ENCODE measurements around the gene RPL14. TPM values are rescaled to one million over a fixed set of nuclear protein-coding genes. Genes with fewer than 3 reads are reported as not detected.

RPL14 gene
- total RNA-seq, 1 donor from 2014 or later, result 748 TPM

DNA sequence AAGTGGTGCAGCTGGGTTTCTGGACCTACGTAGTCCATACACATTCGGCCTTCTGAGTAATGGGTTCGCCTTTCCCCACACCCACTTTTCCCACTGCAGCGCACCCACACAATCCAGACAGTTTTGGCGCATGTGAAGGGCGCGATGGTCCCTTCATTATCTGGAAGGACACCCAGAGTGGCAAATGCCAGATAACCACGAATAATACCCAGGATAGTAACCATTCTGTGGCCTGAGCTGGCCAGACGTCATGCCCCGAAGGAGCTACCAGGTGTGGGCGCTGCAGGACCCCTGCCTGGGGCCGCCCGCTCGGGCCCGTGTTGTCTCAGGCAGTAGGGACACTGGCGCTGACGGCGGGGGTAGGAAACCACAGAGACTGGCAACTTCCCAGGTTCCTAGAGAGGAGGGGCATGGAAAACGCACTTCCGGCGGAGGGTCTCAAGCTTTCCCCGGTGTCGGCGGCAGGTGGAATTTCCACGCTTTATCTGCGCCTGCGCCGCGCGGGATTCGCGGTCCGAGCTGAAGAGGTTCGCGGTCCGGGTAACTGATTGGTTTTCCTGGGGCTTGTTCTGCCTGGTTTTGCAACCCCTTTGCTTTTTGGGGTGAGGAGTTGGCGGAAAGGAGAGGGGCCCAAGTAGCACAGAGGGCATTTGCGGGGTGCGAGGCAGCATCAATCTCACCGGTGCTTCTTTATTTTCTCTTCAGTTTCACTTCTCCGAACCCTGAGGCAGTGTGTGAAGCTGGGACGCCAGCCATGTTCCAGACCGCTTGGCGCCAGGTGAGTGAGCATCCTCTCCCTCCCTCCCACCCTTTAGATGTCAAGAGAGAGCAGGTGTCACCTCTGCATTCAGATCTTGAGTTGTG is 48.7 kb downstream of the RPL14 start, which contains the start of gene ZNF620:
TSS of gene ZNF620 (plus strand) at position 441 of the 864 bp plus-strand sequence. CDS start at position 755, 314 bp downstream.
- peak; percentile 83 for DNase-seq (ENCODE audit: low spot score)
- intact Hi-C loops (cut with DNase I), result loop anchor here (1.0 to 5.0 kb wide), 2 partner anchors 29 to 54 kb away; partner anchors contain the start of gene ZNF619

DNA sequence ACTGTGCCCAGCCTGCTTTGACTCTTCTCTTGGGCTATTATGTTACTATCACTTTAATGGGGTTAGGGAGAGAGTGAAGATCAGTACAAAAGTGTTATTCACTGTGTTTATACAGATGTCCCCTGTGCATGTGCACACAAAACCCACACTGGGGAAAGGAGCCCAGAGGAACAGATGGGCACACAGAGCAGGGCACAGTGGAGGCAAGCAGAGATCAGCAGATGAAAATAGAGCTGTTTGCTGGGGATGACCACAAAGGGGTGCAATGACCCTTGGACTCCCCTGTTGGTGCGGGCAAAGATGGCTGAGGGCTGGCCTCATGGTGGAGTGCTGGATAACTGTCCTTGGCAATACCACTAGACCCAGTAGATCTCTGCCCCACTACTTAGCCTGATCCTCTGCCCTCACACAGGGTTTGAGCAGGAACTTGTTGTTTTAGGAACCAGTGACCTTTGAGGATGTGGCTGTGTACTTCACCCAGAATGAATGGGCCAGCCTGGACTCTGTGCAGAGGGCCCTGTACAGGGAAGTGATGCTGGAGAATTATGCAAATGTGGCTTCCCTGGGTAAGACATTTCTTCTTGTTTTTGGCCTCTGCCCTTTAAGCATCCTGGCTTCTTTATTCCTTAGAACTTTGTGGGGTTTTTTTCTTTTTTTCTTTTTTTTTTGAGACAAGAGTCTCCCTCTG is 54.0 kb downstream of the RPL14 start:
- intact Hi-C loops (cut with DNase I), result no loop called here
- DNase-seq (ENCODE audit: low spot score), result no peak

DNA sequence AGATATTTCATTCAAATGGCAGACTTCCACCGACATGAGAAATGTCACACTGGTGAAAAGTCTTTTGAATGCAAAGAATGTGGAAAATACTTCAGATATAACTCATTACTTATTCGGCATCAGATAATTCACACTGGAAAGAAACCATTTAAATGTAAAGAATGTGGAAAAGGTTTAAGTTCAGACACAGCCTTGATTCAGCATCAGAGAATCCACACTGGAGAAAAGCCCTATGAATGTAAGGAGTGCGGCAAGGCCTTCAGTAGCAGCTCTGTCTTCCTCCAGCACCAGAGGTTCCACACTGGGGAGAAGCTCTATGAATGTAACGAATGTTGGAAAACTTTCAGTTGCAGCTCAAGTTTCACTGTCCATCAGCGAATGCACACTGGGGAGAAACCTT is 59.1 kb downstream of the RPL14 start:
- DNase-seq (ENCODE audit: low spot score), result no peak
- intact Hi-C loops (cut with DNase I), result no loop called here

DNA sequence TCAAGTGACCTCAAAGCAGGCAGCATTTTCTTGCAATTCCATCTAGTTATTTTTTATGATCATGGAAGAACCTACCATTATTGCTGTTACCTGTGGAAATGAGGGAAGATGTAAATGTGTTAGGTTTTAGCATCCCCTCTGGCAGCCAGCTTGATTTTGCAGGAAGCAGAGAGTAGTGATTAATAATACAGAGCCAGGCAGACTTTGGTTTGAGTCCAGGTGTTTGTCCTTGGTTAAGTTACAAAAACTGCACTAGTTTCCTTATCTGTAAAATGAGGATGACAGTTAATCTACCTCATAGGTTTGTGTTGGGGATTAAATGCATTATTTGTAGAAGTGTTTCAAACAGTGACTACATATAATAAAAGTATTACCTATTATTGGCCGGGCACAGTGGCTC is 60.9 kb downstream of the RPL14 start:
- intact Hi-C loops (cut with DNase I), result no loop called here
- no peak for DNase-seq (ENCODE audit: low spot score)

Other genes starting within 250 kb of the RPL14 start
- gene EIF1B, start 147.6 kb upstream of the RPL14 start, total RNA-seq, result 261 TPM
- 0.38 TPM for gene ENTPD3, start 70.2 kb upstream of the RPL14 start, total RNA-seq
- 3.6 TPM for gene ZNF619, start 19.8 kb downstream of the RPL14 start, total RNA-seq
- gene ZNF620, start 48.7 kb downstream of the RPL14 start, total RNA-seq, result 1.5 TPM
- gene ZNF621, start 67.6 kb downstream of the RPL14 start, total RNA-seq, result 14.0 TPM

All from cardiac septum (tissue), 1 donor.